ENCODE measurements around the gene FBXO21.

DNA sequence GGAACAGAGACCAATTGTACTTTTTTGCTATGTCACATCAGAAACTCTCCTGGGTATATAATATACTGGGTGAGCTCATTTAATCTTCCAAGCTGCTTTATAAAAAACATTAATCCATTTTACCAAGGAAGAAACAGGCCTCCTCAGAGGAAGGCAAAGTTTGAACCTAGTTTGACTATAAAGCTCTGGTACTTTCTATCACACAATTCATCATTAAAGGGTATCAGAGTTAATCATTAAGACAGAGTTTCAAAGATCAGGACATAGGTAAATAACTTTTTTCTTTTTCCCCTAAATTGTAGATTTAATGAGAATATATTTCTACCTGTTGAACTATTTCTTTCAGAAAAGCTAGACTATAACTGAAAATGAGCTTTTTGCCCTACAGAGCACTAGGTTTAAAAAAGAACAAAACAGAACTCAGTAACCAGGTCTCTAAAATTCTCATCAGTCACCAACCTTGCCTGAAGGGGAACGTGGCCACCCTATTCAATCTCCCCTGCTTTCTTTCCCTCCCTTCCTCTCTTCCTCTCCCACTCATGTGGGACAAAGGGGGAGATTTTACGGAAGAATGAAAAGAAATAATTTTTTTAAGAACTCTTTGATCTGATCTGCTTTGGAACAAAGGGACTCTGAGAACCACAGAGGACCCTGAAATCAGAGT lies 18.6 kb downstream of the FBXO21 start:
- TF ChIP-seq, protein P1, sequence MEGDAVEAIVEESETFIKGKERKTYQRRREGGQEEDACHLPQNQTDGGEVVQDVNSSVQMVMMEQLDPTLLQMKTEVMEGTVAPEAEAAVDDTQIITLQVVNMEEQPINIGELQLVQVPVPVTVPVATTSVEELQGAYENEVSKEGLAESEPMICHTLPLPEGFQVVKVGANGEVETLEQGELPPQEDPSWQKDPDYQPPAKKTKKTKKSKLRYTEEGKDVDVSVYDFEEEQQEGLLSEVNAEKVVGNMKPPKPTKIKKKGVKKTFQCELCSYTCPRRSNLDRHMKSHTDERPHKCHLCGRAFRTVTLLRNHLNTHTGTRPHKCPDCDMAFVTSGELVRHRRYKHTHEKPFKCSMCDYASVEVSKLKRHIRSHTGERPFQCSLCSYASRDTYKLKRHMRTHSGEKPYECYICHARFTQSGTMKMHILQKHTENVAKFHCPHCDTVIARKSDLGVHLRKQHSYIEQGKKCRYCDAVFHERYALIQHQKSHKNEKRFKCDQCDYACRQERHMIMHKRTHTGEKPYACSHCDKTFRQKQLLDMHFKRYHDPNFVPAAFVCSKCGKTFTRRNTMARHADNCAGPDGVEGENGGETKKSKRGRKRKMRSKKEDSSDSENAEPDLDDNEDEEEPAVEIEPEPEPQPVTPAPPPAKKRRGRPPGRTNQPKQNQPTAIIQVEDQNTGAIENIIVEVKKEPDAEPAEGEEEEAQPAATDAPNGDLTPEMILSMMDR (IDR thresholded peaks at IDR 0.05): no peak
- TF ChIP-seq POLR2A (IDR thresholded peaks at IDR 0.05): no peak

All from upper lobe of left lung (tissue), 4 donors.